NCI-H1417 treated with DMSO at 0.1 percent for 48 hours (cell line): Measurements from ENCODE around the gene GBP1.
"Not testable (repeated sequence)": the region's sequence is repeated elsewhere in the genome, so short reads cannot be mapped to it uniquely, and the experiment has no call there.

Experiments
- DNase-seq: peaks from one replicate; lab custom pipeline; 2025; lab: John Stamatoyannopoulos, UW

Gene GBP1

DNA sequence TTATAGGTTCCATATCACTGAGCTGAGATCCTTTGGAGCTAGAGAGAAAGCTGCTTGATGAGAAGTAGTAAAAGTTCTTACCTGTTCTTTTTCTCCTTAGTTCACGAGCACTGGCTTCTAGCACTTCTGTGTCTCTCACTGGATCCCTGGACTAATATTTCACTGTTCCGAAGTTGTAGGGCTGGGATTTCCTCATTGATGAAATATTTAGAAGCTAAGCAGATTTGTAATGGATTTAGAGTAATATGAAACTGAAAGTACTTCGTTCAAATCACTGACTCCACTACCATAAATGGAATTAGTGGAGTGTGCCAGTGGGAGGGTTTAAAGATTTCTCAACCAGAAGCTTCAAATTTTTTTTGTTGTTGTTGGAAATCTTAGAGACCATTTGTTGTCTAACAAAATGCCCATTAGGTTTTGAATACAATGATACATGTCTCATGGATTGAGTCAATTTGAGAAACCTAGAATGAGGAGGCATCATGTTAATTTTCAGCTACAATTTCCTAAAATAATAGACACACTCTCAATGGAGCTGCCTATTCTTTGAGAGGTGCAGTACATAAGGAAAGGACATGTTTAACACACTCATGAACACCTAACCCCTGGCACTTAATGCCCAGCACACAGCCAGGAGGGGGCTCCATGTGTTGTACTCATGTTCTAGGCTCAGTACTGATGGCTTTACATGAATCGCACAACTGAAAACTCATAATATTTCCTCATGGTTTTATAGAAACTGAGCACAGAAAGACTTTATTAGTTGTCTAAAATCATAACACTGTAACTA, at the start of gene GBP1:
Gene GBP1 (minus strand): TSS at position 130 of the 790 bp plus-strand sequence. CDS start 1,974 bp downstream, outside the sequence.
- DNase-seq: no peak

GRCh38 chr1:89114662-89115061, 49.7 kb upstream of the GBP1 start:
- DNase-seq: no peak

GRCh38 chr1:89112871-89113613, 48.0 kb upstream of the GBP1 start:
- DNase-seq: no peak

DNA sequence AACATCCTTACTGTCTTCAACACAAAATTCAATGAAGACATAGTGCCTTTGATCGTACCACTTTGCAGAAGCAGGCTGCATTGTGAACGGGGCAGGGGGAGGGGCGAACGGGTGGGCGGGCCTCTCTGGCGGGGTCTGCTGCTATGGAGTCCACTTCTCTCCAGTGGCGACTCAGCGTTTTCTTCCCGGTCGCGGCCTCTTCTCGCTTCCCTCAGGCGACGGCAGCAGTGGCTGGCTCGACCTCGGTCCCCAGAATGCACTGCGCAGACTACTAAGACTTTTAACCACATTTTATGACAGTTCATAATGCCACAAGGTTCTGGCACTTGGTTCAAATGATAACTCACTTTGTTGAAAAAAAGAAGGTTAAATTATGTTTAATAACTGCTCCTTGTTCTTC, 39.7 kb upstream of the GBP1 start:
- no peak for DNase-seq

DNA sequence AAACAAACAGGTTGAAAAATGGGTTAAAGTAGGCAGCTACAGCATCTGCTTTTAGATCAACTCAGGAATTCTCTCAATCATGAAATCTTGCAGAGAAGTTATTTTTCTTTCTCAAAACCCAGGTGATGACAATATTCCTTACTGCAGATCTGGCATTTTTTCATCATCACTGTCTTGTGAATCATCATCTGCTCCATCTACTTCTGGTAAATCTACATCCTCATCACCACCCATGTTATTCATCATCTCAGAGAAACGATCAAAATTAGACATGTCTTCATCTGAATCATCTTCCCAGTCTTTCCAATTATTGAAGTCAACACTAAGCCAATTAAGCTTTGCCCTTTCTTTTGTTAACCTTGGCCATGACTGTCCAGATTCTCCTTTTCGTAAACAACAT, 39.1 kb upstream of the GBP1 start:
- no peak for DNase-seq

DNA sequence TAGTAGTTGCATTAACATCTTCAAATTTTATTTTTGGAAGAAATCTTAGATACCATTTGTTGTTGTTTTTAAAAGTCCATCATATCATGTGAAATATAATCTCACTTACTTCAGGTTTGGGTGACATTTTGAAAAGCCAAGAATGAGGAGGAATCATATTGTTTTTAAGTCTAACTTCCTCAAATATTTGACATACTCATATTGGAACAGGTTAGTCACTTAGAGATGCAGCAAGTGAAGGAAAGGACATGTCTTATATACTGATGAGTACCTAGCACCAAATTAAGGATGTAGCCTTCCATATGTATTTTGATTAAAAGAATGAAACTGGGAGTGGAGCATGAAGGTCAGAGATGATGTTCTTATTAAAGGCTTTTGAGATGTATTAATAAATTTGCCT, 37.0 kb upstream of the GBP1 start:
- DNase-seq: no peak

DNA sequence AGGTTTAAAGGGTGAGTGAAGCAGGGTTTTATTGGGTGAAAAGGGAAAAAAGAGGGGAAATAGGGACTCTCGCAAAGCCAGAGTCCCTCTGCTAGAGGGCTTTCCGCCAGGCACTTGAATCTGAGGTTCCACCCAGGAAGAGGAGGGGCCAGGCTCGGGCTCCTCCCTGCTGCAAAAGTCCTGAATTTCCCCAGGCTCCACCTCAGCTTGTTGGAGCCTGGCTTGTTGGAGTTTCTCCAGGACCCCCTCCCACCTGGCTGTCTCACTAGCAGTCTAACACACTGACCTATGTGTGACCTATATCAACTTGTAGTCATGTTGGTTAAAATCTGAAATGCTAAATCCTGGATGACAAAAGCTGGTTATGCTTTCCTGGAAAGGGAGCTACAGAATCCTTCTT, 35.4 kb upstream of the GBP1 start:
- no peak for DNase-seq

DNA sequence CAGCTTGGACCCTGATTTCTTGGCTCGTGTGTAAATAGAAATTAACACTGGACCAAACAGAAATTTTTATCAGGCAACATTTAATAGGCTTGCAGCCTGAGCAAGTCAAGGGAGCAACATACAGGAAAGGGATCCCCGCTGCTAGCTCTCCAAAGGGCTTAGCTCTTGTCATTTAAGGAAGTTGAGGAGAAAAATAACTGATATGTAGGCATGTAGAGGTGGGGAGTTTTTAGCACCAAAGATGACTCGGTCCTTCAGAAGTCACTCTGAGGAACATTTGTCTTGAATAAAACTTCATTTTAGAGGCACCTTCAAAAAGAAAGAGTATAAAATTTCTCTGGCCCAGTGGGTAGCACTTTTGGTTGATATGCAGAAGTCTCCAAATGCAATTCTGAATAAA, 33.8 kb upstream of the GBP1 start:
- DNase-seq: no peak

- DNase-seq: no peak
Observed at GRCh38 chr1:89095737-89096136, 30.7 kb upstream of the GBP1 start.

DNA sequence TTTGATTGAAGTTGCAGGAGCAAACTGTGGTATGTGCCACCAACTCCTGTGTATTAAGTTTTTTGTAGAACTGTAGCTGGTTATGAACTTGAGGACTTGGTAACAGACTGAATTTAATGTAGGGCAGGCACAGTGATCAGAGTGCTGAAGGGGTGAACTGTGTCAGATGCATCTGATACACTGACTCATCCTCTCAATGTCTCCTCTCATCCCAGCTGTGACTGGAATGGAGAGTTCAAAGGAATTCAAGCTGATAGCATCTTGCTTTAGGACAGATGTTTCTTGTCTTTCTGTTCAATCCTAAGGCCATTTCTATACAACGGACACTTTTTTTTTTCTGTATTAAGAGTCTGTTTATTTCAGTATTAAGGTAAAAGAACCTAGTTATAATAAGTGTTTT, 25.0 kb upstream of the GBP1 start:
- DNase-seq: no peak

- no peak for DNase-seq
Observed at GRCh38 chr1:89088572-89088971, 23.6 kb upstream of the GBP1 start.

DNA sequence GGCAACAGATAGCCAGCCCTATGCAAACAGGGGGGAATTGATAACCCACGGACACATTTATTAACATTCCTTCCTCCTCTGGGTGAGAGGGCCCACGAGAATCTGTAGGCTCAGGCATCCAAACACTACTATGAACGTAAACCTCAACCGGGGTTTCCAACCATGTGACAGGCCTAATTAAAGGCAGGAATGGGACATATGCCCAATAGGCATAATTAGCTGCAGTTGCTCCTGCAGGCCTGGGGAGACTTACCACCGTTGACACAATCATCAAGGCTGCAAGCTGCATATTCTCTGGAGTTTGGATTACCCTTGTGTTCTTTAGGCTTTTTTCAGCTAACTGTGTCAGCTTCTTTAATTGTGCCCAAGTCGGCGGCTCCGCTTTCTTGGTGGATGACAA, 22.2 kb upstream of the GBP1 start:
- DNase-seq: no peak

GRCh38 chr1:89085781-89086180, 20.8 kb upstream of the GBP1 start:
- no peak for DNase-seq

GRCh38 chr1:89081005-89081404, 16.0 kb upstream of the GBP1 start:
- DNase-seq: no peak

GRCh38 chr1:89080068-89080467, 15.1 kb upstream of the GBP1 start:
- DNase-seq: not testable (repeated sequence)

DNA sequence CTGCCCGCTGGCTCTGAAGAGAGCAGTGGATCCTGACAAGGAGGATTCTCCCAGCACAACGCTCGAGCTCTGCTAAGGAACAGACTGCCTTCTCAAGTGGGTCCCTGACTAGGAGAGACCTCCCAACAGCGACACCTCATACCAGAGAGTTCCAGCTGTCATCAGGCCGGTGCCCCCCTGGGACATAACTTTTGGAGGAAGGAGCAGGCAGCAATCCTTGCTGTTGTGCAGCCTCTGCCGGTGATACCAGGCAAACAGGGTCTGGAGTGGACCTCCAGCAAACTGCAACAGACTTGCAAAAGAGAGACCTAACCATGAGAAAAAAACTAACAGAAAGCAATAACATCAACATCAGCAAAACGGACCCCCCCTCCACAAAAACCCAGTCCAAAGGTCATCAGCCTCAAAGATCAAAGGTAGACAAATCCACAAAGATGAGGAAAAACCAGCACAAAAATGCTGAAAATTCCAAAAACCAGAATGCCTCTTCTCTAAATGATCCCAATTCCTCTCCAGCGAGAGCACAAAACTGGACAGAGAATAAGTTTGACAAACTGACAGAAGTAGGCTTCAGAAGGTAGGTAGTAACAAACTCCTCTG, 7.6 kb upstream of the GBP1 start:
- DNase-seq: not testable (repeated sequence)

DNA sequence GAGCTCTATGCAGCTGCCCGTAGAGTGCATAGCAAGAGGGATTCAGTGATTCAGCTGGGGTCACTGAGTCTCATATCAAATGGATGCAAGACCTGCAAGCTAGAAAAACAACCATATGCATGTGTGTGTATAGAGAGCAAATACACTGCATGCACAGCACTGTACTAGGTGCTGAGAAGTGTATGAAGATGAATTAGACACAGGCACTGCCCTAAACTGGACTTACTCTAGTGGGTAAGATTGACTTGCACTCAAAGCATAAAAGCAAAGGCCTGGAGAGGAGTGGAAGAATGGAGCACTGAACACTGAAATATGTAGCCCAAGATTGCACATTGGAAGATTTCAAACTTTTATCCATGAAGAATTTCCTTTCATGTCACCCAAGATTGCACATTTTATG, 5.5 kb upstream of the GBP1 start:
- no peak for DNase-seq

DNA sequence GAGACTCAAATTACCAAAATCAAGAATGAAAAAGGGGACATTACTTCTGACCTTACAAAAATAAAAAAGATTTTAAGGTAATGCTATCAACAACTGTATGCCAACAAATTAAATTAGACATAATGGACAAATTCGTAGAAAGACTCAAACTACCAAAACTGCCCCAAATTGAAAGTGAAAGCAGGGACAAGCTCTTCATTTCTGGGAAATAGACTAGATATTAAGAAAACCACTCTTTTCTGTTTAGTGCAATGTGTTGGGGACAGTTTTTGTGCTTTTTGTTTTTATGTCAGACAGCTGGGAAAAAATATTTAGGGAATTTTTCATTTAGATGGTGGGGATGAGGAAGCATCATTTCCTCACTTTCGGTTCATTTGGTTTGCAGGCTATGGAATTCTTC, 4.9 kb upstream of the GBP1 start:
- no peak for DNase-seq

DNA sequence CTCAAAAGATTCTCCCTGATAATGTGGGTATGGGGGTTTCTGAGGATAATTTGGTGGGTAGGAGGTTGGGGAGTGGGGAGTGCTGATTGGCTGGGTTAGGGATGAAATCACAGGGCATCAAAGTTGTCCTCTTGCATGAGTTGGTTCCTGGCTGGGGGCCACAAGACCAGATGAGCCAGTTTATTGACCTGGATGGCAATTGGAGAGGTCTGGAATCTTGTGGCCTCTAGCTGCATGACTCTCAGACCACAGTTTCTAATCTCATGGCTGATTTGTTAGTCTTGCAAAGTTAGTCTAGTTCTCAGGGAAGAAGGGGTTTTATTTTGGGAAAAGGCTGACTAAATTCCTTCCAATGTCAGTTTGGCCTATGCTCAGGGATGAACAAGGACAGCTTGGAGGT, 3.3 kb upstream of the GBP1 start:
- DNase-seq: no peak

- no peak for DNase-seq
Observed at GRCh38 chr1:89064632-89065031, 376 bp downstream of the GBP1 start.

GRCh38 chr1:89063094-89063493, 1.9 kb downstream of the GBP1 start:
- DNase-seq: no peak

DNA sequence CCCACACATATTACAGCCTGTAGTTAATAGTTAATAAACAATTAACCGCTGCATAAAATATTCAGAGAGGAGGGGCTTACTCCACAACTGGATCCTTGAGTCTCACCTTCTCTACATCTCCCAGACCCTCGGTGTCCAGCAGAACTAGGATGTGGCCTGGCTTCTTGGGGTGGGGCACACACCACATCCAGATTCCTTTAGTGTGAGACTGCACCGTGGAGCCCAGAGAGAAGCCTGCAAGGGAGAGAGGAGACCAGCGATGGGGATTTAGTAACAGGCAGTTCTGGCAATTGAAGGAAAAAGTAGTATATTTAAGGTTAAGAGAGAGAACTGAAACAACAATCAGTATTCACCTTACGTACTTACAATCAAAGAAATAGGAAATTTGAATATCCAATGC, 4.9 kb downstream of the GBP1 start:
- DNase-seq: no peak

DNA sequence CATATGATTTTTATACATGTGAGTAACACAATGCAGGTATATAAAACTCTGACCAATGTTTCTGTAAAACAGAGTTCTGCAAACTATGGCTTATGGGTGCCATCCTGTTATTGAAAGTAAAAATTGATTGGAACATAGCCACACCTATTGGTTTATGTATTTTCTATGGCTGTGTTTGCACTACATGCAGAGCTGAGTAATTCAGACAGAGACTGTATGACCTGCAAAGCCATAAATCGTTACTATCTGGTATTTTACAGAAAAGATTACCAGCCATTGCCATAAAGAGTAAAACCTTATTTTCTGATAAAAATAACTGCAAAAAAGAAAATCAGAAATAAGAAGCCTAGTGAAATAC, 13.1 kb downstream of the GBP1 start:
- DNase-seq: no peak
